ENCODE measurements around the gene PLIN1. TPM values are rescaled to one million over a fixed set of nuclear protein-coding genes. Genes with fewer than 3 reads are reported as not detected.

Gene PLIN1
- total and polyA plus RNA-seq, 2 donors (not counting 1 experiment from before 2014, with no cell fraction given): 0.97 to 1.2 TPM

- H4K20me1 ChIP-seq (ENCODE audit: control insufficient read depth, insufficient read depth, low read length, poor library complexity, severe bottlenecking): no peaks in the 10 kb centered on the region
- intact Hi-C loops (cut with micrococcal nuclease): no loop called here
- ATAC-seq (ENCODE audit: low read depth) (no peak), DNase-seq (no peak)
- no peaks in the 10 kb centered on the region for H3K36me3 ChIP-seq (replicated peaks in 1 of 2; ENCODE audit: control extremely low read depth in 1 of 2, control insufficient read depth in 1 of 2, extremely low read depth in 1 of 2, insufficient read depth in 2 of 2, low read length in 1 of 2)
- H3K27me3 Mint-ChIP-seq: no peaks in the 10 kb centered on the region
- no peak overlapping the region for H3K27ac ChIP-seq (ENCODE audit: low read length in 2 of 2)
- no peak overlapping the region for H3K4me2 ChIP-seq (replicated peaks; ENCODE audit: low read depth, low read length, poor library complexity, severe bottlenecking)
- no peak for TF ChIP-seq EZH2 (IDR thresholded peaks at IDR 0.05; ENCODE audit: borderline replicate concordance, insufficient read depth, low read depth, low read length, poor library complexity, severe bottlenecking)
- TF ChIP-seq CTCF (IDR thresholded peaks at IDR 0.05): no peak
- no peaks in the 10 kb centered on the region for H3K9me3 Mint-ChIP-seq (ENCODE audit: insufficient read depth)
- H3K27ac Mint-ChIP-seq: no peak overlapping the region
- H3K79me2 ChIP-seq (ENCODE audit: control insufficient read depth, insufficient read depth, low read length): no peaks in the 10 kb centered on the region
- peaks cover 0 to 15% (median 0%) of the 10 kb centered on the region in 3 donors for H3K9me3 ChIP-seq (ENCODE audit: control extremely low read depth in 1 of 3, control insufficient read depth in 2 of 3, insufficient read depth in 1 of 3, low read length in 2 of 3)
- POLR2A ChIA-PET: no interaction called here
- no peak overlapping the region for H3K4me3 ChIP-seq (ENCODE audit: control extremely low read depth in 1 of 5, extremely low read depth in 1 of 5, insufficient read depth in 1 of 5, low read depth in 2 of 5, low read length in 4 of 5)
- H3K4me1 Mint-ChIP-seq: peaks cover 5% of the 10 kb centered on the region
- H3K4me1 ChIP-seq (ENCODE audit: control insufficient read depth in 2 of 2, insufficient read depth in 2 of 2, low read length in 2 of 2): no peaks in the 10 kb centered on the region
- H3K9ac ChIP-seq (ENCODE audit: low read length): no peak overlapping the region
- H3K27me3 ChIP-seq (replicated peaks in 1 of 4; ENCODE audit: control extremely low read depth in 1 of 4, control insufficient read depth in 3 of 4, insufficient read depth in 4 of 4, low read length in 3 of 4): peaks cover 0 to 3% (median 0%) of the 10 kb centered on the region in 4 experiments
- CTCF ChIA-PET: no interaction called here
- H3K4me3 Mint-ChIP-seq: no peak overlapping the region
- no peak overlapping the region for H2AFZ ChIP-seq (ENCODE audit: insufficient read depth, low read depth, low read length, poor library complexity, severe bottlenecking)
- WGBS (ENCODE audit: insufficient coverage): 96% methylated on average over 8 of the region's 8 CpGs
These were observed 33.5 kb downstream of the PLIN1 start for GRCh38 chr15:89645680-89646079.

GRCh38 chr15:89642106-89642505, 37.1 kb downstream of the PLIN1 start:
- Histone ChIP-seq H3K4me1 (ENCODE audit: control insufficient read depth in 2 of 2, insufficient read depth in 2 of 2, low read length in 2 of 2) (no peaks in the 10 kb centered on the region), H3K9me3 (ENCODE audit: control extremely low read depth in 1 of 3, control insufficient read depth in 2 of 3, insufficient read depth in 1 of 3, low read length in 2 of 3) (peaks cover 0 to 5% (median 0%) of the 10 kb centered on the region in 3 donors), H4K20me1 (ENCODE audit: control insufficient read depth, insufficient read depth, low read length, poor library complexity, severe bottlenecking) (no peaks in the 10 kb centered on the region), H2AFZ (ENCODE audit: insufficient read depth, low read depth, low read length, poor library complexity, severe bottlenecking) (no peak overlapping the region), H3K27me3 (replicated peaks in 1 of 4; ENCODE audit: control extremely low read depth in 1 of 4, control insufficient read depth in 3 of 4, insufficient read depth in 4 of 4, low read length in 3 of 4) (peaks cover 0 to 2% (median 0%) of the 10 kb centered on the region in 4 experiments), H3K4me2 (replicated peaks; ENCODE audit: low read depth, low read length, poor library complexity, severe bottlenecking) (no peak overlapping the region), H3K4me3 (ENCODE audit: control extremely low read depth in 1 of 5, extremely low read depth in 1 of 5, insufficient read depth in 1 of 5, low read depth in 2 of 5, low read length in 4 of 5) (no peak overlapping the region), H3K36me3 (replicated peaks in 1 of 2; ENCODE audit: control extremely low read depth in 1 of 2, control insufficient read depth in 1 of 2, extremely low read depth in 1 of 2, insufficient read depth in 2 of 2, low read length in 1 of 2) (no peaks in the 10 kb centered on the region), H3K27ac (ENCODE audit: low read length in 2 of 2) (no peak overlapping the region), H3K9ac (ENCODE audit: low read length) (no peak overlapping the region), H3K79me2 (ENCODE audit: control insufficient read depth, insufficient read depth, low read length) (no peaks in the 10 kb centered on the region)
- CTCF ChIA-PET: no interaction called here
- Mint-ChIP-seq H3K9me3 (ENCODE audit: insufficient read depth) (no peaks in the 10 kb centered on the region), H3K27me3 (no peaks in the 10 kb centered on the region), H3K4me1 (peaks cover 3% of the 10 kb centered on the region), H3K4me3 (no peak overlapping the region), H3K27ac (no peak overlapping the region)
- WGBS (ENCODE audit: insufficient coverage): over 99% methylated on average over 16 of the region's 16 CpGs
- POLR2A ChIA-PET: no interaction called here
- intact Hi-C loops (cut with micrococcal nuclease): no loop called here
- DNase-seq (no peak), ATAC-seq (ENCODE audit: low read depth) (no peak)
- TF ChIP-seq EZH2 (IDR thresholded peaks at IDR 0.05; ENCODE audit: borderline replicate concordance, insufficient read depth, low read depth, low read length, poor library complexity, severe bottlenecking) (no peak), CTCF (IDR thresholded peaks at IDR 0.05) (no peak)
